MM.1S (cell line): Measurements from ENCODE around the gene INSR.

ENCODE experiments used
- CTCF ChIP-seq: fragments of 300-600 bp; sonication (generic); IDR thresholded peaks from 2 replicates; pipeline ENCODE4 v1.5.1; 2016; ENCODE audit warnings: antibody characterized with exemption, low read length, mixed read lengths
- EZH2 ChIP-seq: fragments of 300-600 bp; sonication (generic); optimal IDR thresholded peaks from 2 replicates; pipeline ENCODE3; 2017; ENCODE audit warnings: low read depth, mild to moderate bottlenecking, antibody characterized with exemption, low read length, mixed read lengths
- EZH2phosphoT487 ChIP-seq: fragments of 300-600 bp; sonication (generic); IDR thresholded peaks from 2 replicates; pipeline ENCODE4 v1.6.1; 2018; ENCODE audit warnings: antibody characterized with exemption, low read length

- TF ChIP-seq CTCF (no peak), EZH2 (no peak), EZH2phosphoT487 (no peak)
Measured at GRCh38 chr19:7230826-7231225, 63.4 kb downstream of the INSR start.
